ENCODE measurements around the gene LUM. TPM values are rescaled to one million over a fixed set of nuclear protein-coding genes. Genes with fewer than 3 reads are reported as not detected.

LUM gene
- total and polyA plus RNA-seq, 5 experiments from 2014 or later = not detected

- H3K27ac Mint-ChIP-seq = no peak overlapping the region
- ATAC-seq (no peak), DNase-seq (no peak)
- no peaks in the 10 kb centered on the region for H3K36me3 Mint-ChIP-seq
- H3K4me1 Mint-ChIP-seq = no peaks in the 10 kb centered on the region
- no peak overlapping the region for H3K4me3 Mint-ChIP-seq
- peaks cover 0 to 8% (median 3%) of the 10 kb centered on the region in 5 donors for H3K27me3 Mint-ChIP-seq
- peaks cover 0 to 5% (median 0%) of the 10 kb centered on the region in 9 donors for H3K9me3 Mint-ChIP-seq
- POLR2A ChIA-PET = no interaction called here
Measured at GRCh38 chr12:91127751-91128150, 16.5 kb upstream of the LUM start.

- POLR2A ChIA-PET = no interaction called here
- ATAC-seq (no peak), DNase-seq (no peak)
- no peak overlapping the region for H3K4me3 Mint-ChIP-seq
- H3K27ac Mint-ChIP-seq = no peak overlapping the region
- no peaks in the 10 kb centered on the region for H3K36me3 Mint-ChIP-seq
- H3K4me1 Mint-ChIP-seq = no peaks in the 10 kb centered on the region
- peaks cover 0 to 8% (median 3%) of the 10 kb centered on the region in 5 donors for H3K27me3 Mint-ChIP-seq
- peaks cover 0 to 5% (median 0%) of the 10 kb centered on the region in 9 donors for H3K9me3 Mint-ChIP-seq
Measured at GRCh38 chr12:91127306-91127705, 16.0 kb upstream of the LUM start.

- H3K4me1 Mint-ChIP-seq = no peaks in the 10 kb centered on the region
- POLR2A ChIA-PET = no interaction called here
- no peaks in the 10 kb centered on the region for H3K36me3 Mint-ChIP-seq
- H3K9me3 Mint-ChIP-seq = peaks cover 0 to 5% (median 0%) of the 10 kb centered on the region in 9 donors
- ATAC-seq = no peak
- H3K27ac Mint-ChIP-seq = no peak overlapping the region
- H3K27me3 Mint-ChIP-seq = peaks cover 0 to 8% (median 3%) of the 10 kb centered on the region in 5 donors
- no peak overlapping the region for H3K4me3 Mint-ChIP-seq
- no peak for DNase-seq
Measured at GRCh38 chr12:91126516-91126915, 15.2 kb upstream of the LUM start.

GRCh38 chr12:91123236-91123916 is 12.1 kb upstream of the LUM start:
- Mint-ChIP-seq H3K4me1 (no peaks in the 10 kb centered on the region), H3K27me3 (peaks cover 0 to 5% (median 3%) of the 10 kb centered on the region in 5 donors), H3K36me3 (no peaks in the 10 kb centered on the region), H3K9me3 (peaks cover 0 to 5% (median 0%) of the 10 kb centered on the region in 9 donors), H3K27ac (no peak overlapping the region), H3K4me3 (no peak overlapping the region)
- POLR2A ChIA-PET = no interaction called here
- no peak for DNase-seq
- no peak for ATAC-seq

- H3K9me3 Mint-ChIP-seq = peaks cover 0 to 4% (median 0%) of the 10 kb centered on the region in 9 donors
- peaks cover 0 to 5% (median 0%) of the 10 kb centered on the region in 5 donors for H3K27me3 Mint-ChIP-seq
- no peaks in the 10 kb centered on the region for H3K36me3 Mint-ChIP-seq
- no peak overlapping the region for H3K4me3 Mint-ChIP-seq
- DNase-seq = no peak
- no peak overlapping the region for H3K27ac Mint-ChIP-seq
- H3K4me1 Mint-ChIP-seq = no peaks in the 10 kb centered on the region
- POLR2A ChIA-PET = no interaction called here
- ATAC-seq = no peak
Measured at GRCh38 chr12:91120781-91121180, 9.5 kb upstream of the LUM start.

- POLR2A ChIA-PET = no interaction called here
- peaks cover 0 to 5% (median 0%) of the 10 kb centered on the region in 5 donors for H3K27me3 Mint-ChIP-seq
- peaks cover 0 to 4% (median 0%) of the 10 kb centered on the region in 9 donors for H3K9me3 Mint-ChIP-seq
- no peak overlapping the region for H3K4me3 Mint-ChIP-seq
- no peaks in the 10 kb centered on the region for H3K36me3 Mint-ChIP-seq
- ATAC-seq (no peak), DNase-seq (no peak)
- no peaks in the 10 kb centered on the region for H3K4me1 Mint-ChIP-seq
- no peak overlapping the region for H3K27ac Mint-ChIP-seq
Measured at GRCh38 chr12:91119089-91119488, 7.8 kb upstream of the LUM start.

GRCh38 chr12:91113621-91114020 is 2.3 kb upstream of the LUM start:
- no peaks in the 10 kb centered on the region for H3K4me1 Mint-ChIP-seq
- DNase-seq = no peak
- no peak overlapping the region for H3K4me3 Mint-ChIP-seq
- ATAC-seq = no peak
- H3K27me3 Mint-ChIP-seq = peaks cover 0 to 3% (median 0%) of the 10 kb centered on the region in 5 donors
- no peak overlapping the region for H3K27ac Mint-ChIP-seq
- H3K9me3 Mint-ChIP-seq = no peaks in the 10 kb centered on the region
- POLR2A ChIA-PET = no interaction called here
- no peaks in the 10 kb centered on the region for H3K36me3 Mint-ChIP-seq

GRCh38 chr12:91110311-91110924 is 876 bp downstream of the LUM start:
- Mint-ChIP-seq H3K36me3 (no peaks in the 10 kb centered on the region), H3K4me1 (no peaks in the 10 kb centered on the region), H3K4me3 (no peak overlapping the region), H3K27me3 (peaks cover 0 to 3% (median 0%) of the 10 kb centered on the region in 5 donors), H3K27ac (no peak overlapping the region), H3K9me3 (peaks cover 0 to 2% (median 0%) of the 10 kb centered on the region in 9 donors)
- DNase-seq = no peak
- ATAC-seq = no peak
- POLR2A ChIA-PET = no interaction called here

GRCh38 chr12:91109581-91110310 is 1.5 kb downstream of the LUM start:
- H3K4me1 Mint-ChIP-seq = no peaks in the 10 kb centered on the region
- H3K4me3 Mint-ChIP-seq = no peak overlapping the region
- peaks cover 0 to 3% (median 0%) of the 10 kb centered on the region in 5 donors for H3K27me3 Mint-ChIP-seq
- POLR2A ChIA-PET = no interaction called here
- no peak overlapping the region for H3K27ac Mint-ChIP-seq
- DNase-seq = no peak
- ATAC-seq = no peak
- peaks cover 0 to 2% (median 0%) of the 10 kb centered on the region in 9 donors for H3K9me3 Mint-ChIP-seq
- no peaks in the 10 kb centered on the region for H3K36me3 Mint-ChIP-seq

- H3K9me3 Mint-ChIP-seq = peaks cover 0 to 2% (median 0%) of the 10 kb centered on the region in 9 donors
- no peak overlapping the region for H3K27ac Mint-ChIP-seq
- peaks cover 0 to 3% (median 0%) of the 10 kb centered on the region in 5 donors for H3K27me3 Mint-ChIP-seq
- H3K4me3 Mint-ChIP-seq = no peak overlapping the region
- H3K4me1 Mint-ChIP-seq = no peaks in the 10 kb centered on the region
- H3K36me3 Mint-ChIP-seq = no peaks in the 10 kb centered on the region
- DNase-seq = peak in 1 of 10 donors; percentile 1
- POLR2A ChIA-PET = no interaction called here
- ATAC-seq = no peak
Measured at GRCh38 chr12:91109148-91109564, 2.1 kb downstream of the LUM start.

- POLR2A ChIA-PET = interaction anchor here (0.6 kb wide), 1 partner anchor 1723 kb away, joined by 5 read pairs; no protein-coding TSS in a partner anchor
- H3K4me3 Mint-ChIP-seq = no peak overlapping the region
- no peaks in the 10 kb centered on the region for H3K36me3 Mint-ChIP-seq
- H3K4me1 Mint-ChIP-seq = no peaks in the 10 kb centered on the region
- DNase-seq (no peak), ATAC-seq (no peak)
- H3K27ac Mint-ChIP-seq = no peak overlapping the region
- peaks cover 0 to 3% (median 0%) of the 10 kb centered on the region in 5 donors for H3K27me3 Mint-ChIP-seq
- peaks cover 0 to 2% (median 0%) of the 10 kb centered on the region in 9 donors for H3K9me3 Mint-ChIP-seq
Measured at GRCh38 chr12:91108196-91108755, 3.0 kb downstream of the LUM start.

GRCh38 chr12:91106283-91106682 is 5.0 kb downstream of the LUM start:
- H3K4me1 Mint-ChIP-seq = no peaks in the 10 kb centered on the region
- POLR2A ChIA-PET = no interaction called here
- DNase-seq (no peak), ATAC-seq (no peak)
- no peak overlapping the region for H3K27ac Mint-ChIP-seq
- peaks cover 0 to 2% (median 0%) of the 10 kb centered on the region in 9 donors for H3K9me3 Mint-ChIP-seq
- H3K4me3 Mint-ChIP-seq = no peak overlapping the region
- peaks cover 0 to 3% (median 0%) of the 10 kb centered on the region in 5 donors for H3K27me3 Mint-ChIP-seq
- no peaks in the 10 kb centered on the region for H3K36me3 Mint-ChIP-seq

GRCh38 chr12:91105807-91106206 is 5.5 kb downstream of the LUM start:
- Mint-ChIP-seq H3K4me3 (no peak overlapping the region), H3K9me3 (peaks cover 0 to 2% (median 0%) of the 10 kb centered on the region in 9 donors), H3K36me3 (no peaks in the 10 kb centered on the region), H3K27ac (no peak overlapping the region), H3K4me1 (no peaks in the 10 kb centered on the region), H3K27me3 (peaks cover 0 to 3% (median 0%) of the 10 kb centered on the region in 5 donors)
- POLR2A ChIA-PET = no interaction called here
- no peak for DNase-seq
- ATAC-seq = no peak
